K562 treated with DMSO at 1 percent for 24 hours (cell line): ENCODE measurements around the gene USP17L29. TPM values are rescaled to one million over a fixed set of nuclear protein-coding genes. Genes with fewer than 3 reads are reported as not detected.

Source experiments
- total RNA-seq: library from RNA; unstranded; fragments of 300-600 nt; gene quantifications from 2 replicates; pipeline ENCODE4 v1.2.3, GENCODE V29; 2022; ENCODE audit warnings: low read depth; ENCODE audit not compliant: insufficient read depth

The USP17L29 gene, protein sequence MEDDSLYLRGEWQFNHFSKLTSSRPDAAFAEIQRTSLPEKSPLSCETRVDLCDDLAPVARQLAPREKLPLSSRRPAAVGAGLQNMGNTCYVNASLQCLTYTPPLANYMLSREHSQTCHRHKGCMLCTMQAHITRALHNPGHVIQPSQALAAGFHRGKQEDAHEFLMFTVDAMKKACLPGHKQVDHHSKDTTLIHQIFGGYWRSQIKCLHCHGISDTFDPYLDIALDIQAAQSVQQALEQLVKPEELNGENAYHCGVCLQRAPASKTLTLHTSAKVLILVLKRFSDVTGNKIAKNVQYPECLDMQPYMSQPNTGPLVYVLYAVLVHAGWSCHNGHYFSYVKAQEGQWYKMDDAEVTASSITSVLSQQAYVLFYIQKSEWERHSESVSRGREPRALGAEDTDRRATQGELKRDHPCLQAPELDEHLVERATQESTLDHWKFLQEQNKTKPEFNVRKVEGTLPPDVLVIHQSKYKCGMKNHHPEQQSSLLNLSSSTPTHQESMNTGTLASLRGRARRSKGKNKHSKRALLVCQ
- total RNA-seq = not detected in 2 replicates

GRCh38 chr4:9353338-9353737, at the start of gene USP17L29:
USP17L29 (plus strand) TSS chr4:9353638; CDS start chr4:9353638, 0 bp downstream.

DNA sequence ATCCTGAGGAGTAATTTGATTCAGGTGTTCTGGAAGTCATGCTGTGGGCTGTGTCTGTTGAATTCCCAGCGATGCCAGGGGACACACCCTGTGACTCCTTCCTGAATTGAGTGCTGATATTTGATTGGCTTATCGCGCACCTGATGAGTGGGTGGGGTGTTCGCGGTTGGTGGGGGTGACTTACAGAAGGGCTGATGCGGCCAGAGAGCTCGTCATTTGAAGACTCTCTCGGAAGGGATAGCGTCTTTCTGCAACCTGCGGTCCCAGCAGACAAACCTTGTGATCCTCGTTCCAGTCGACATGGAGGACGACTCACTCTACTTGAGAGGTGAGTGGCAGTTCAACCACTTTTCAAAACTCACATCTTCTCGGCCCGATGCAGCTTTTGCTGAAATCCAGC, 28.6 kb upstream of the USP17L29 start, which contains the start of gene USP17L24:
TSS of gene USP17L24 (plus strand) at position 301 of the 400 bp plus-strand sequence. CDS start at position 301, 0 bp downstream.

GRCh38 chr4:9329611-9330010, 23.8 kb upstream of the USP17L29 start, which contains the start of gene USP17L25:
USP17L25 (plus strand) TSS chr4:9329911; CDS start chr4:9329911, 0 bp downstream.

DNA sequence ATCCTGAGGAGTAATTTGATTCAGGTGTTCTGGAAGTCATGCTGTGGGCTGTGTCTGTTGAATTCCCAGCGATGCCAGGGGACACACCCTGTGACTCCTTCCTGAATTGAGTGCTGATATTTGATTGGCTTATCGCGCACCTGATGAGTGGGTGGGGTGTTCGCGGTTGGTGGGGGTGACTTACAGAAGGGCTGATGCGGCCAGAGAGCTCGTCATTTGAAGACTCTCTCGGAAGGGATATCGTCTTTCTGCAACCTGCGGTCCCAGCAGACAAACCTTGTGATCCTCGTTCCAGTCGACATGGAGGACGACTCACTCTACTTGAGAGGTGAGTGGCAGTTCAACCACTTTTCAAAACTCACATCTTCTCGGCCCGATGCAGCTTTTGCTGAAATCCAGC, 19.1 kb upstream of the USP17L29 start, which contains the start of gene USP17L26:
TSS of gene USP17L26 (plus strand) at position 301 of the 400 bp plus-strand sequence. CDS start at position 301, 0 bp downstream.

GRCh38 chr4:9339103-9339502, 14.3 kb upstream of the USP17L29 start, which contains the start of gene USP17L5:
USP17L5 (plus strand) TSS chr4:9339403; CDS start chr4:9339403, 0 bp downstream.

GRCh38 chr4:9343848-9344247, 9.6 kb upstream of the USP17L29 start, which contains the start of gene USP17L27:
USP17L27 (plus strand) TSS chr4:9344148; CDS start chr4:9344148, 0 bp downstream.

DNA sequence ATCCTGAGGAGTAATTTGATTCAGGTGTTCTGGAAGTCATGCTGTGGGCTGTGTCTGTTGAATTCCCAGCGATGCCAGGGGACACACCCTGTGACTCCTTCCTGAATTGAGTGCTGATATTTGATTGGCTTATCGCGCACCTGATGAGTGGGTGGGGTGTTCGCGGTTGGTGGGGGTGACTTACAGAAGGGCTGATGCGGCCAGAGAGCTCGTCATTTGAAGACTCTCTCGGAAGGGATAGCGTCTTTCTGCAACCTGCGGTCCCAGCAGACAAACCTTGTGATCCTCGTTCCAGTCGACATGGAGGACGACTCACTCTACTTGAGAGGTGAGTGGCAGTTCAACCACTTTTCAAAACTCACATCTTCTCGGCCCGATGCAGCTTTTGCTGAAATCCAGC, 4.8 kb upstream of the USP17L29 start, which contains the start of gene USP17L28:
TSS of gene USP17L28 (plus strand) at position 301 of the 400 bp plus-strand sequence. CDS start at position 301, 0 bp downstream.

GRCh38 chr4:9362829-9363228, 9.4 kb downstream of the USP17L29 start, which contains the start of gene USP17L30:
USP17L30 (plus strand) TSS chr4:9363129; CDS start chr4:9363129, 0 bp downstream.

Other genes starting within 250 kb of the USP17L29 start
- not detected in 2 replicates for gene FAM90A26, start 183.2 kb upstream of the USP17L29 start, total RNA-seq
- not detected in 2 replicates for gene USP17L10, start 143.0 kb upstream of the USP17L29 start, total RNA-seq
- not detected in 2 replicates for gene USP17L11, start 138.2 kb upstream of the USP17L29 start, total RNA-seq
- not detected in 2 replicates for gene USP17L12, start 133.5 kb upstream of the USP17L29 start, total RNA-seq
- not detected in 2 replicates for gene USP17L13, start 128.7 kb upstream of the USP17L29 start, total RNA-seq
- gene USP17L15, start 119.3 kb upstream of the USP17L29 start, total RNA-seq = not detected in 2 replicates
- gene USP17L17, start 109.8 kb upstream of the USP17L29 start, total RNA-seq = not detected in 2 replicates
- gene USP17L18, start 105.0 kb upstream of the USP17L29 start, total RNA-seq = not detected in 2 replicates
- not detected in 2 replicates for gene USP17L19, start 100.3 kb upstream of the USP17L29 start, total RNA-seq
- gene USP17L20, start 95.5 kb upstream of the USP17L29 start, total RNA-seq = not detected in 2 replicates
- not detected in 2 replicates for gene USP17L21, start 90.8 kb upstream of the USP17L29 start, total RNA-seq
- gene USP17L22, start 86.0 kb upstream of the USP17L29 start, total RNA-seq = not detected in 2 replicates
- not detected in 2 replicates for gene USP17L24, start 28.5 kb upstream of the USP17L29 start, total RNA-seq
- gene USP17L25, start 23.7 kb upstream of the USP17L29 start, total RNA-seq = not detected in 2 replicates
- not detected in 2 replicates for gene USP17L26, start 19.0 kb upstream of the USP17L29 start, total RNA-seq
- gene USP17L5, start 14.2 kb upstream of the USP17L29 start, total RNA-seq = not detected in 2 replicates
- not detected in 2 replicates for gene USP17L27, start 9.5 kb upstream of the USP17L29 start, total RNA-seq
- gene USP17L28, start 4.7 kb upstream of the USP17L29 start, total RNA-seq = not detected in 2 replicates
- not detected in 2 replicates for gene USP17L30, start 9.5 kb downstream of the USP17L29 start, total RNA-seq
- not detected in 2 replicates for gene DEFB131A, start 90.8 kb downstream of the USP17L29 start, total RNA-seq